LNCaP clone FGC (cell line): Measurements from ENCODE around the gene PCDHGA1.
"Not testable (repeated sequence)": the region's sequence is repeated elsewhere in the genome, so short reads cannot be mapped to it uniquely, and the experiment has no call there.

Source experiments
- DNase-seq: peaks from one replicate; pipeline ENCODE4 v3.0.0-alpha.2; 2011; ENCODE audit warnings: low read depth
- H3K4me3 ChIP-seq: 2 replicates; pipeline ENCODE4 v1.5.1; 2011; ENCODE audit warnings: mild to moderate bottlenecking, low read depth, low read length, control low read depth
- TF ChIP-seq, protein P1 (sequence below): IDR thresholded peaks from 2 replicates; pipeline ENCODE4 v1.5.1; 2012; ENCODE audit warnings: mild to moderate bottlenecking; ENCODE audit not compliant: control insufficient read depth, insufficient read depth; ENCODE audit errors: extremely low read depth

Gene PCDHGA1

DNA sequence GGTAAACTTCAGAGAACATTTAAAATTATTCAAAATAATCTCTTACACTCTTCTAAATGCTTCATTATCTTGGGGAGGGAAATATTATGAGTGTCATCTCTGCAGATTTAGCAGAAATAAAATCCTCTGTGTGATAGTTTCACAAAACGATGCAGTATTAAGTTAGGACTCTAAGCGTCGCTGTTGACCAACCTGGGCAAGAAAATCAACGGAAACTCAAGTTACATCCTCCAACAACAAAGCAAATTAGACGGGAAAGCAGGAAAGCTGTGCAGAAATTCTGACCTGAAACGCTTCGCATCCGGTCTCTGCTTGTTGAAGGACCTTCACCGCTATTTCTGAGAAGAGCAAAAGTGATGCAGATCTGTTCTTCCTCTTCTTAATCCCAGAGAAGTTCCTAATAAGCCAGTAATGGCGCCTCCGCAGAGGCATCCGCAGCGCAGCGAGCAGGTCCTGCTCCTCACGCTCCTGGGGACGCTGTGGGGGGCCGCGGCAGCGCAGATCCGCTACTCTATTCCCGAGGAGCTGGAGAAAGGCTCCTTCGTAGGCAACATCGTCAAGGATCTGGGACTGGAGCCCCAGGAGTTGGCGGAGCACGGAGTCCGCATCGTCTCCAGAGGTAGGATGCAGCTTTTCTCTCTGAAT, 43.5 kb downstream of the PCDHGA1 start, which contains the start of gene PCDHGA6:
PCDHGA6 (plus strand) TSS at position 219 of the 645 bp plus-strand sequence; CDS start at position 412, 193 bp downstream.
- TF ChIP-seq, protein P1, sequence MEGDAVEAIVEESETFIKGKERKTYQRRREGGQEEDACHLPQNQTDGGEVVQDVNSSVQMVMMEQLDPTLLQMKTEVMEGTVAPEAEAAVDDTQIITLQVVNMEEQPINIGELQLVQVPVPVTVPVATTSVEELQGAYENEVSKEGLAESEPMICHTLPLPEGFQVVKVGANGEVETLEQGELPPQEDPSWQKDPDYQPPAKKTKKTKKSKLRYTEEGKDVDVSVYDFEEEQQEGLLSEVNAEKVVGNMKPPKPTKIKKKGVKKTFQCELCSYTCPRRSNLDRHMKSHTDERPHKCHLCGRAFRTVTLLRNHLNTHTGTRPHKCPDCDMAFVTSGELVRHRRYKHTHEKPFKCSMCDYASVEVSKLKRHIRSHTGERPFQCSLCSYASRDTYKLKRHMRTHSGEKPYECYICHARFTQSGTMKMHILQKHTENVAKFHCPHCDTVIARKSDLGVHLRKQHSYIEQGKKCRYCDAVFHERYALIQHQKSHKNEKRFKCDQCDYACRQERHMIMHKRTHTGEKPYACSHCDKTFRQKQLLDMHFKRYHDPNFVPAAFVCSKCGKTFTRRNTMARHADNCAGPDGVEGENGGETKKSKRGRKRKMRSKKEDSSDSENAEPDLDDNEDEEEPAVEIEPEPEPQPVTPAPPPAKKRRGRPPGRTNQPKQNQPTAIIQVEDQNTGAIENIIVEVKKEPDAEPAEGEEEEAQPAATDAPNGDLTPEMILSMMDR, result peak; percentile 35
- DNase-seq, result no peak
- H3K4me3 ChIP-seq, result peak within 1 kb of the TSS; percentile 21; the same call in 1 of the 2 replicates

DNA sequence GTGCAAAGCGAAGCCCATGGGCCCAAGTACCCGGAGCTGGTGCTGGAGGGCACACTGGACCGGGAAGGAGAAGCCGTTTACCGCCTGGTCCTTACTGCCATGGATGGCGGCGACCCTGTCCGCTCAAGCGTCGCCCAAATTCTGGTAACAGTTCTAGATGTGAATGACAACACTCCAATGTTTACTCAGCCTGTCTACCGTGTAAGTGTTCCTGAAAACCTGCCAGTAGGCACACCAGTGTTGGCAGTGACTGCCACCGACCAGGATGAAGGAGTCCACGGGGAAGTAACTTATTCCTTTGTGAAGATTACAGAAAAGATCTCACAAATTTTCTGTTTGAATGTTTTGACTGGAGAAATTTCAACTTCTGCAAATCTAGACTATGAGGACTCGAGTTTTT, 44.3 kb downstream of the PCDHGA1 start:
- H3K4me3 ChIP-seq, result no peak overlapping the region
- TF ChIP-seq, protein P1, result no peak
- no peak for DNase-seq

DNA sequence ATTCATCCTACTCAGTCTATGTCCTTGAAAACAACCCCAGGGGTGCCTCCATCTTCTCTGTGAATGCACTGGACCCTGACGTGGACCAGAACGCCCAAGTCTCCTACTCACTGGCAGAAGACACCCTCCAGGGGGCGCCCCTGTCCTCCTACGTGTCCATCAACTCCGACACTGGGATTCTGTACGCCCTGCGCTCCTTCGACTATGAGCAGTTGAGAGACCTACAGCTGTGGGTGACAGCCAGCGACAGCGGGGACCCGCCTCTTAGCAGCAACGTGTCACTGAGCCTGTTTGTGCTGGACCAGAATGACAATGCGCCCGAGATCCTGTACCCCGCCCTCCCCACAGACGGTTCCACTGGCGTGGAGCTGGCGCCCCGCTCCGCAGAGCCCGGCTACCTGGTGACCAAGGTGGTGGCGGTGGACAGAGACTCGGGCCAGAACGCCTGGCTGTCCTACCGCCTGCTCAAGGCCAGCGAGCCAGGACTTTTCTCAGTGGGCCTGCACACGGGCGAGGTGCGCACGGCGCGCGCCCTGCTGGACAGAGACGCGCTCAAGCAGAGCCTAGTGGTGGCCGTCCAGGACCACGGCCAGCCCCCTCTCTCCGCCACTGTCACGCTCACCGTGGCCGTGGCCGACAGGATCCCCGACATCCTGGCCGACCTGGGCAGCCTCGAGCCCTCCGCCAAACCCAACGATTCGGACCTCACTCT, 45.3 kb downstream of the PCDHGA1 start:
- not testable (repeated sequence) for H3K4me3 ChIP-seq, DNase-seq

DNA sequence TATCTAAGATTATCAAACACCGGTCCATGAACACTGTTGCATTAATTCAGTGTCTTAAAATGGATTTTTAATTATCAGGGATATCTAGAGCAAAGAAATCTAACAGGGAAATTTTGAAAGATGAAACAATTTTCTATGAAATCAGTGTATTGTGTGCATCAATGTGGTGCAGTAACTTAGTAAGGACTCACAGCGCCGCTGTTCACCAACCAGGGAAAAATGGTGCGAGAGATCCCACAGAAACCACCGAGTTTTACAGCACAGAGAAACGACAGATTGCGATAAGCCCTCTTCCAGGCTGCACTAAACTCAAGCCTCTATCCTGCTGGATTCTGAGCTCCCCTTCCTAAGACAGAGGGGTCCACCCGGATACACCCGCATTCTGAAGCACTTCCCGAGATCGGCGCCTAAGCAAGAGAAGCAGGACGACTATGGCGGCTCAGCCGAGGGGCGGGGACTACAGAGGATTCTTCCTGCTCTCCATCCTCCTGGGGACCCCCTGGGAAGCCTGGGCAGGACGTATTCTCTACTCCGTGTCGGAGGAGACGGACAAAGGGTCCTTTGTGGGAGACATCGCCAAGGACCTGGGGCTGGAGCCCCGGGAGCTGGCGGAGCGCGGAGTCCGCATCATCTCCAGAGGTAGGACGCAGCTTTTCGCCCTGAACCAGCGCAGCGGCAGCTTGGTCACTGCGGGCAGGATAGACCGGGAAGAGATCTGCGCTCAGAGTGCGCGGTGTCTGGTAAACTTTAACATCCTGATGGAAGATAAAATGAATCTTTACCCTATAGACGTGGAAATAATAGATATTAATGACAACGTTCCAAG, 52.4 kb downstream of the PCDHGA1 start, which contains the start of gene PCDHGA7:
PCDHGA7 (plus strand) TSS at position 274 of the 826 bp plus-strand sequence; CDS start at position 432, 158 bp downstream.
- TF ChIP-seq, protein P1, result peak; percentile 57
- no peak for DNase-seq
- peak within 1 kb of the TSS; percentile 65 for H3K4me3 ChIP-seq

DNA sequence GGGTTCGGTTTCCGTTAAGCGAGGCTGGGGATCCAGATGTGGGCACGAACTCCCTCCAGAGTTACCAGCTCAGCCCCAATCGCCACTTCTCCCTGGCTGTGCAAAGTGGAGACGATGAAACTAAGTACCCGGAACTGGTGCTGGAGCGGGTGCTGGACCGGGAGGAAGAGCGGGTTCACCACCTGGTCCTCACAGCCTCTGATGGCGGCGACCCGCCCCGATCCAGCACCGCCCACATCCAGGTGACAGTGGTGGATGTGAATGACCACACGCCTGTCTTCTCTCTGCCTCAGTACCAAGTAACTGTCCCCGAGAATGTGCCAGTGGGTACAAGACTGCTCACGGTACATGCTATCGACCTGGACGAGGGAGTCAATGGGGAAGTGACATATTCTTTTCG, 53.0 kb downstream of the PCDHGA1 start:
- H3K4me3 ChIP-seq, result peak overlapping the region; percentile 65
- DNase-seq, result no peak
- TF ChIP-seq, protein P1, result no peak

DNA sequence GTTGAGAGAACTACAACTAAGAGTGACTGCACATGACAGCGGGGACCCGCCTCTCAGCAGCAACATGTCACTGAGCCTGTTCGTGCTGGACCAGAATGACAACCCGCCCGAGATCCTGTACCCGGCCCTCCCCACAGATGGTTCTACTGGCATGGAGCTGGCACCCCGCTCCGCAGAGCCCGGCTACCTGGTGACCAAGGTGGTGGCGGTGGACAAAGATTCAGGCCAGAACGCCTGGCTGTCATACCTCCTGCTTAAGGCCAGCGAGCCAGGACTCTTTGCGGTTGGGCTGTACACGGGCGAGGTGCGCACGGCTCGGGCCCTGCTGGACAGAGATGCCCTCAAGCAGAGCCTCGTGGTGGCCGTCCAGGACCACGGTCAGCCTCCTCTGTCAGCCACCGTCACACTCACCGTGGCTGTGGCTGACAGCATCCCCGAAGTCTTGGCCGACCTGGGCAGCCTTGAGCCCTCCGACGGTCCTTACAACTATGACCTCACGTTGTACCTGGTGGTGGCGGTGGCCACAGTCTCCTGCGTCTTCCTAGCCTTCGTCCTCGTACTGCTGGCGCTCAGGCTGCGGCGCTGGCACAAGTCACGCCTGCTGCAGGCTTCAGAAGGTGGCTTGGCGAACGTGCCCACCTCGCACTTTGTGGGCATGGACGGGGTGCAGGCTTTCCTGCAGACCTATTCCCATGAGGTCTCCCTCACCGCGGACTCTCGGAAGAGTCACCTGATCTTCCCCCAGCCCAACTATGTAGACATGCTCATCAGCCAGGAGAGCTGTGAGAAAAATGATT, 54.4 kb downstream of the PCDHGA1 start:
- no peak for DNase-seq
- TF ChIP-seq, protein P1, result no peak
- no peak overlapping the region for H3K4me3 ChIP-seq
